Neural crest cell (in vitro differentiated cells): ENCODE data around the gene VPREB3. TPM values are rescaled to one million over a fixed set of nuclear protein-coding genes. Genes with fewer than 3 reads are reported as not detected.
A peak's percentile ranks its signal among the peaks of the same experiment; 100 is the strongest.

Experiments used
- DNase-seq: peaks from one replicate; pipeline ENCODE4 v3.0.0; 2021; ENCODE audit warnings: low read depth, mixed read lengths, low spot score
- H3K27ac Mint-ChIP-seq: one replicate; pipeline ENCODE4 v1.8.0; 2021; ENCODE audit warnings: mild to moderate bottlenecking, mixed read lengths; ENCODE audit not compliant: unreplicated experiment
- H3K27me3 Mint-ChIP-seq: 2 replicates; pipeline ENCODE4 v1.8.0; 2021; ENCODE audit warnings: low read depth, mild to moderate bottlenecking, mixed read lengths
- H3K36me3 Mint-ChIP-seq: 2 replicates; pipeline ENCODE4 v1.8.0; 2021; ENCODE audit warnings: low read depth, mild to moderate bottlenecking, mixed read lengths
- H3K4me1 Mint-ChIP-seq: 2 replicates; pipeline ENCODE4 v1.8.0; 2021; ENCODE audit warnings: mixed read lengths
- H3K4me3 Mint-ChIP-seq: one replicate; pipeline ENCODE4 v1.8.0; 2021; ENCODE audit warnings: mild to moderate bottlenecking, mixed read lengths
- H3K9me3 Mint-ChIP-seq: 2 replicates; pipeline ENCODE4 v1.8.0; 2021; ENCODE audit warnings: mixed read lengths
- CTCF ChIP-seq: fragments of 200-600 bp; sonication (generic); conservative IDR thresholded peaks from 2 replicates; pipeline ENCODE4 v1.5.0; 2021; ENCODE audit warnings: antibody characterized with exemption, mild to moderate bottlenecking
- total RNA-seq: library from RNA; stranded (reverse); gene quantifications from 2 replicates; pipeline ENCODE4 v1.2.1, GENCODE V29; 2021

VPREB3 gene
- total RNA-seq, 1 donor from 2014 or later = not detected

- Mint-ChIP-seq H3K36me3 (no peaks in the 10 kb centered on the region), H3K4me1 (peaks cover 15% of the 10 kb centered on the region), H3K4me3 (peak overlapping the region; percentile 62), H3K27ac (no peak overlapping the region), H3K9me3 (no peaks in the 10 kb centered on the region), H3K27me3 (no peaks in the 10 kb centered on the region)
- no peak for TF ChIP-seq CTCF
- no peak for DNase-seq
These were observed 27.4 kb upstream of the VPREB3 start for GRCh38 chr22:23781511-23782183.

DNA sequence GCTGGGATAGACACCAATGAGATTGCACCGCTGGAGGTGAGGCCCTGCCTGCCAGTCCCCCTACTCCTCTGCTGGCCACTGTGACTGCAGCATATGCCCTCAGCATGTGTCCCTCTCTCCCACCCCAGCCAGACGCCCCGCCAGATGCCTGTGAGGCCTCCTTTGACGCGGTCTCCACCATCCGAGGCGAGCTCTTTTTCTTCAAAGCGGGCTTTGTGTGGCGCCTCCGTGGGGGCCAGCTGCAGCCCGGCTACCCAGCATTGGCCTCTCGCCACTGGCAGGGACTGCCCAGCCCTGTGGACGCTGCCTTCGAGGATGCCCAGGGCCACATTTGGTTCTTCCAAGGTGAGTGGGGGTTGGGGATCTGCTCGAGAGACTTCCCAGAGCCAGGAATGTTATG is 26.8 kb upstream of the VPREB3 start:
- H3K4me1 Mint-ChIP-seq = peaks cover 9% of the 10 kb centered on the region

GRCh38 chr22:23780146-23780748 is 26.0 kb upstream of the VPREB3 start:
- Mint-ChIP-seq H3K36me3 (no peaks in the 10 kb centered on the region), H3K27ac (no peak overlapping the region), H3K27me3 (no peaks in the 10 kb centered on the region), H3K9me3 (no peaks in the 10 kb centered on the region), H3K4me3 (no peak overlapping the region), H3K4me1 (peaks cover 13% of the 10 kb centered on the region)
- no peak for TF ChIP-seq CTCF
- DNase-seq = no peak

More for the DNA sequence above, 26.8 kb upstream of the VPREB3 start:
- Mint-ChIP-seq H3K27ac (no peak overlapping the region), H3K36me3 (no peaks in the 10 kb centered on the region), H3K4me3 (peak overlapping the region; percentile 62), H3K9me3 (no peaks in the 10 kb centered on the region), H3K27me3 (no peaks in the 10 kb centered on the region)
- no peak for DNase-seq
- TF ChIP-seq CTCF = no peak

DNA sequence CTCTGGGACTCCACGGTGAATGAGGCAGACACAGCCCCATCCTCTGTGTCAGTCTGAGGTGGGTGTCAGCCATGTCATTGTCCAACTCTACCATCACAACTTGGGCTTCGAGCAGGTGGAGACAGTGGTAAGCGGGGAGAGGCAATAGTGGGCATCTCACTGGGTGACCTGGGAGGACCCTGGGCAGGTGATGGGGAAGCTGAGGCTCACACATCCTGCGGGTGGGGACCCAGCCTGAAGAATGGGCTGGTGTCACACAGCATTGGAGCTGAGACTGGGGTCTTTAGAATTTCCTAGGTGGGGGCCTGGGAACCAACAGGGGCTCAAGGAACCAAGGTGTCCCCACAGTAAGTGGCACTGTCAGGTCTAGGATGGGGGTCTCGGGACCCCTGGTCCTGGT is 25.5 kb upstream of the VPREB3 start:
- H3K27me3 Mint-ChIP-seq = peaks cover 1% of the 10 kb centered on the region
- H3K36me3 Mint-ChIP-seq = no peaks in the 10 kb centered on the region
- H3K4me1 Mint-ChIP-seq = peaks cover 13% of the 10 kb centered on the region
- DNase-seq = no peak
- H3K27ac Mint-ChIP-seq = no peak overlapping the region
- H3K4me3 Mint-ChIP-seq = peak overlapping the region; percentile 8
- no peaks in the 10 kb centered on the region for H3K9me3 Mint-ChIP-seq
- no peak for TF ChIP-seq CTCF

- no peak for TF ChIP-seq CTCF
- H3K27me3 Mint-ChIP-seq = peaks cover 4% of the 10 kb centered on the region
- H3K9me3 Mint-ChIP-seq = no peaks in the 10 kb centered on the region
- no peak for DNase-seq
- no peak overlapping the region for H3K27ac Mint-ChIP-seq
- H3K4me3 Mint-ChIP-seq = peak overlapping the region; percentile 8
- H3K36me3 Mint-ChIP-seq = no peaks in the 10 kb centered on the region
- H3K4me1 Mint-ChIP-seq = peaks cover 13% of the 10 kb centered on the region
These were observed 24.9 kb upstream of the VPREB3 start for GRCh38 chr22:23779083-23779482.
